Neuronal stem cell (in vitro differentiated cells): ENCODE measurements around the gene BCL2L1.

Experiments used
- DNase-seq: peaks from one replicate; pipeline ENCODE4 v3.0.0-alpha.2; 2013; ENCODE audit warnings: low spot score
- H2AFZ ChIP-seq: one replicate; pipeline ENCODE4 v1.6.1; 2013; ENCODE audit warnings: mild to moderate bottlenecking, low read length, inconsistent platforms
- H2AK5ac ChIP-seq: 2 replicates; pipeline ENCODE4 v1.6.1; 2013; ENCODE audit warnings: low read depth, mild to moderate bottlenecking, inconsistent platforms, low read length, moderate library complexity, mixed read lengths
- H2BK120ac ChIP-seq: 2 replicates; pipeline ENCODE4 v1.6.1; 2013; ENCODE audit warnings: low read depth, mild to moderate bottlenecking, inconsistent platforms, low read length, moderate library complexity, mixed read lengths
- H2BK12ac ChIP-seq: one replicate; pipeline ENCODE4 v1.6.1; 2013; ENCODE audit warnings: low read length, inconsistent platforms
- H2BK15ac ChIP-seq: 2 replicates; pipeline ENCODE4 v1.6.1; 2013; ENCODE audit warnings: mild to moderate bottlenecking, low read length, inconsistent platforms, mixed read lengths
- H2BK5ac ChIP-seq: one replicate; pipeline ENCODE4 v1.6.1; 2013; ENCODE audit warnings: inconsistent platforms, mild to moderate bottlenecking, low read length, moderate library complexity
- H3K14ac ChIP-seq: one replicate; pipeline ENCODE4 v1.6.1; 2013; ENCODE audit warnings: low read length, inconsistent platforms
- H3K18ac ChIP-seq: 2 replicates; pipeline ENCODE4 v1.6.1; 2013; ENCODE audit warnings: low read length, inconsistent platforms
- H3K23ac ChIP-seq: 2 replicates; pipeline ENCODE4 v1.6.1; 2013; ENCODE audit warnings: low read depth, mild to moderate bottlenecking, mixed read lengths, low read length, inconsistent platforms; ENCODE audit not compliant: poor library complexity
- H3K27ac ChIP-seq: replicated peaks from 3 replicates; pipeline ENCODE4 v1.5.1; 2013; ENCODE audit warnings: low read length, inconsistent platforms
- H3K27me3 ChIP-seq, 3 experiments: 2 replicates each; pipeline ENCODE4 v1.6.1; 2013; ENCODE audit warnings: low read length in 3 of 3, mild to moderate bottlenecking in 2 of 3, inconsistent platforms in 1 of 3, low read depth in 1 of 3, mixed read lengths in 1 of 3, moderate library complexity in 1 of 3; ENCODE audit not compliant: control insufficient read depth in 3 of 3, insufficient read depth in 3 of 3
- H3K36me3 ChIP-seq, 2 donors: replicated peaks in 1 of 2; 2 replicates each; pipeline ENCODE4 v1.6.1; 2013; ENCODE audit warnings: low read length in 2 of 2; ENCODE audit not compliant: control insufficient read depth in 2 of 2, insufficient read depth in 2 of 2
- H3K4ac ChIP-seq: 2 replicates; pipeline ENCODE4 v1.6.1; 2013; ENCODE audit warnings: inconsistent platforms, mild to moderate bottlenecking, low read length, moderate library complexity
- H3K4me1 ChIP-seq, 2 donors: 1 replicate in 1 of 2; 2 replicates in 1 of 2; pipeline ENCODE4 v1.6.1; 2013; ENCODE audit warnings: low read length in 2 of 2, low read depth in 1 of 2; ENCODE audit not compliant: control insufficient read depth in 2 of 2, insufficient read depth in 1 of 2
- H3K4me2 ChIP-seq: one replicate; pipeline ENCODE4 v1.6.1; 2013; ENCODE audit warnings: mild to moderate bottlenecking, low read length, inconsistent platforms; ENCODE audit not compliant: insufficient read depth, poor library complexity, severe bottlenecking
- H3K4me3 ChIP-seq, 2 donors: 2 replicates each; pipeline ENCODE4 v1.5.1; 2013; ENCODE audit warnings: low read length in 2 of 2, mild to moderate bottlenecking in 2 of 2, inconsistent platforms in 1 of 2, moderate library complexity in 1 of 2
- H3K79me1 ChIP-seq: one replicate; pipeline ENCODE4 v1.6.1; 2013; ENCODE audit warnings: low read depth, mild to moderate bottlenecking, inconsistent platforms, low read length, moderate library complexity
- H3K9ac ChIP-seq: one replicate; pipeline ENCODE4 v1.6.1; 2013; ENCODE audit warnings: mild to moderate bottlenecking, low read depth, low read length, inconsistent platforms; ENCODE audit not compliant: poor library complexity
- H3K9me3 ChIP-seq, 2 donors: replicated peaks in 1 of 2; 2 replicates each; pipeline versions ENCODE3 to v1.6.1; 2013; ENCODE audit warnings: low read length in 2 of 2, mild to moderate bottlenecking in 2 of 2, inconsistent platforms in 1 of 2, low read depth in 1 of 2, mixed read lengths in 1 of 2, moderate library complexity in 1 of 2; ENCODE audit not compliant: control insufficient read depth in 2 of 2, insufficient read depth in 1 of 2
- H4K8ac ChIP-seq: one replicate; pipeline ENCODE4 v1.6.1; 2013; ENCODE audit warnings: low read depth, mild to moderate bottlenecking, inconsistent platforms, low read length, moderate library complexity
- H4K91ac ChIP-seq: one replicate; pipeline ENCODE4 v1.6.1; 2013; ENCODE audit warnings: low read length, low read depth, mild to moderate bottlenecking, inconsistent platforms; ENCODE audit not compliant: poor library complexity
- WGBS, 2 donors: extraction: QIAGEN DNeasy Blood & Tissue Kit; methylation state at CpG; one replicate each; pipeline ENCODE4 v1.1.7; 2013; ENCODE audit warnings: missing lambda C conversion rate in 2 of 2, mixed read lengths in 1 of 2; ENCODE audit not compliant: insufficient read length in 2 of 2, insufficient replicate concordance in 1 of 2; ENCODE audit errors: extremely low coverage in 2 of 2; 5-methylcytosine and 5-hydroxymethylcytosine counted together

Gene BCL2L1

GRCh38 chr20:31674895-31675827, 47.5 kb downstream of the BCL2L1 start:
- Histone ChIP-seq H3K36me3 (peaks cover 0 to 58% of the 10 kb centered on the region in 2 donors), H3K4ac (no peak overlapping the region), H2BK12ac (no peak overlapping the region), H2BK120ac (no peak overlapping the region), H3K23ac (peak overlapping the region; percentile 18), H3K4me2 (no peak overlapping the region), H3K79me1 (peaks cover 7% of the 10 kb centered on the region), H2AFZ (no peak overlapping the region), H3K9ac (no peak overlapping the region), H3K4me1 (peaks cover 15 to 21% of the 10 kb centered on the region in 2 donors), H3K18ac (no peak overlapping the region), H2BK5ac (no peak overlapping the region), H4K91ac (no peak overlapping the region), H3K14ac (no peak overlapping the region), H3K27me3 (no peaks in the 10 kb centered on the region), H3K4me3 (peak overlapping the region in 1 of 2 donors; percentile 13), H2AK5ac (no peak overlapping the region), H3K27ac (no peak overlapping the region), H4K8ac (no peak overlapping the region), H2BK15ac (no peak overlapping the region), H3K9me3 (no peaks in the 10 kb centered on the region)
- WGBS, 2 donors, result no CpG with 5 or more reads among the region's 10 CpGs
- DNase-seq, result no peak

DNA sequence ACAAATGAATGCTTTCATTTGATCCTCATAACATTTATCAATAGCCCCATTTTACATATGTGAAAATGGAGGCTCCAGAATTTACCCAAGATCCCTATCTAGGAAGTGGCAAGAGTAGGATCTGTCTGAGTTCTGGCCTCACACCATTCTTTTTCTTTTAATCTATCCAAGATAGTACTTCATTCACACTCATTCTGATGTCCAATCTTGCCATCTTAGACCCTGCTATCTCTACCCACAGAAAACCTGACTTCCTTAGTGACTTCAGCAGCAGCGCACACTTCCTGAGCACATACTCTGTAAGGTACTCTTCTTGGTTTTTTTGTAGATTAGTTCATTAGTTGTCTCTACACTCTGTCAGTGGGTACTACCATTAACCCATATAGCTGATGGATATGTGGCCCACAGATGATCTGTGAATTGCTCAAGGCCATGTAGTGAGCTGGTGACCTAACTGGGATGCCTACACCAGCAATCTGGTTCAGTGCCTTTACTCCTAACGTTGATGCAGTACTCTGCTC, 48.7 kb downstream of the BCL2L1 start:
- DNase-seq, result no peak
- no peak overlapping the region for H2BK15ac ChIP-seq
- no peak overlapping the region for H3K9ac ChIP-seq
- no peak overlapping the region for H3K4me3 ChIP-seq
- no CpG with 5 or more reads among the region's 2 CpGs for WGBS, 2 donors
- peaks cover 0 to 57% of the 10 kb centered on the region in 2 donors for H3K36me3 ChIP-seq
- no peaks in the 10 kb centered on the region for H3K9me3 ChIP-seq
- H2BK12ac ChIP-seq, result no peak overlapping the region
- H3K27ac ChIP-seq, result no peak overlapping the region
- H2BK120ac ChIP-seq, result no peak overlapping the region
- H4K8ac ChIP-seq, result no peak overlapping the region
- H3K4me1 ChIP-seq, result peaks cover 10 to 17% of the 10 kb centered on the region in 2 donors
- no peak overlapping the region for H3K14ac ChIP-seq
- H3K18ac ChIP-seq, result no peak overlapping the region
- H2AFZ ChIP-seq, result no peak overlapping the region
- peaks cover 7% of the 10 kb centered on the region for H3K79me1 ChIP-seq
- no peak overlapping the region for H2BK5ac ChIP-seq
- H3K27me3 ChIP-seq, result no peaks in the 10 kb centered on the region
- no peak overlapping the region for H3K23ac ChIP-seq
- no peak overlapping the region for H3K4me2 ChIP-seq
- H3K4ac ChIP-seq, result no peak overlapping the region
- H2AK5ac ChIP-seq, result no peak overlapping the region
- H4K91ac ChIP-seq, result no peak overlapping the region

GRCh38 chr20:31673435-31673834, 49.2 kb downstream of the BCL2L1 start:
- no peak overlapping the region for H3K4me2 ChIP-seq
- no peak overlapping the region for H3K23ac ChIP-seq
- H3K4me3 ChIP-seq, result no peak overlapping the region
- no peak overlapping the region for H2BK12ac ChIP-seq
- no peak overlapping the region for H3K14ac ChIP-seq
- no peak overlapping the region for H3K18ac ChIP-seq
- H2BK15ac ChIP-seq, result no peak overlapping the region
- H2BK120ac ChIP-seq, result no peak overlapping the region
- no peak overlapping the region for H4K91ac ChIP-seq
- DNase-seq, result no peak
- H3K9ac ChIP-seq, result no peak overlapping the region
- no peak overlapping the region for H2AFZ ChIP-seq
- no peak overlapping the region for H2BK5ac ChIP-seq
- no peaks in the 10 kb centered on the region for H3K9me3 ChIP-seq
- H3K27ac ChIP-seq, result no peak overlapping the region
- no peaks in the 10 kb centered on the region for H3K27me3 ChIP-seq
- H3K79me1 ChIP-seq, result peaks cover 7% of the 10 kb centered on the region
- H2AK5ac ChIP-seq, result no peak overlapping the region
- H4K8ac ChIP-seq, result no peak overlapping the region
- peaks cover 0 to 51% of the 10 kb centered on the region in 2 donors for H3K36me3 ChIP-seq
- H3K4me1 ChIP-seq, result peaks cover 5 to 12% of the 10 kb centered on the region in 2 donors
- H3K4ac ChIP-seq, result no peak overlapping the region

GRCh38 chr20:31671324-31671723, 51.3 kb downstream of the BCL2L1 start:
- Histone ChIP-seq H4K91ac (no peak overlapping the region), H3K9me3 (no peaks in the 10 kb centered on the region), H3K4ac (no peak overlapping the region), H3K4me2 (no peak overlapping the region), H3K4me1 (peaks cover 0 to 8% of the 10 kb centered on the region in 2 donors), H2BK120ac (no peak overlapping the region), H3K4me3 (no peak overlapping the region), H2AK5ac (no peak overlapping the region), H3K23ac (peak overlapping the region; percentile 8), H3K36me3 (peaks cover 4 to 44% of the 10 kb centered on the region in 2 donors), H3K18ac (no peak overlapping the region), H2BK15ac (no peak overlapping the region), H3K9ac (no peak overlapping the region), H2BK5ac (no peak overlapping the region), H4K8ac (no peak overlapping the region), H2BK12ac (no peak overlapping the region), H3K27me3 (no peaks in the 10 kb centered on the region), H3K27ac (no peak overlapping the region), H3K79me1 (peaks cover 9% of the 10 kb centered on the region), H3K14ac (no peak overlapping the region), H2AFZ (no peak overlapping the region)
- WGBS, 2 donors, result no CpG with 5 or more reads among the region's 2 CpGs
- no peak for DNase-seq
